HG03039 (cell line): Measurements from ENCODE around the gene ZNF516.

Experiments
- ATAC-seq: cut with Tn5 transposase; IDR thresholded peaks from one replicate; pipeline ENCODE4 v1.9.1; 2021; ENCODE audit warnings: mild to moderate bottlenecking, moderate library complexity; ENCODE audit not compliant: unreplicated experiment

Gene ZNF516

GRCh38 chr18:76386886-76387285 lies 108.2 kb downstream of the ZNF516 start:
- no peak for ATAC-seq

- no peak for ATAC-seq
Measured at GRCh38 chr18:76386071-76386470, 109.0 kb downstream of the ZNF516 start.

GRCh38 chr18:76385681-76385975 lies 109.4 kb downstream of the ZNF516 start:
- no peak for ATAC-seq

GRCh38 chr18:76384861-76385680 lies 110.0 kb downstream of the ZNF516 start:
- ATAC-seq = no peak

DNA sequence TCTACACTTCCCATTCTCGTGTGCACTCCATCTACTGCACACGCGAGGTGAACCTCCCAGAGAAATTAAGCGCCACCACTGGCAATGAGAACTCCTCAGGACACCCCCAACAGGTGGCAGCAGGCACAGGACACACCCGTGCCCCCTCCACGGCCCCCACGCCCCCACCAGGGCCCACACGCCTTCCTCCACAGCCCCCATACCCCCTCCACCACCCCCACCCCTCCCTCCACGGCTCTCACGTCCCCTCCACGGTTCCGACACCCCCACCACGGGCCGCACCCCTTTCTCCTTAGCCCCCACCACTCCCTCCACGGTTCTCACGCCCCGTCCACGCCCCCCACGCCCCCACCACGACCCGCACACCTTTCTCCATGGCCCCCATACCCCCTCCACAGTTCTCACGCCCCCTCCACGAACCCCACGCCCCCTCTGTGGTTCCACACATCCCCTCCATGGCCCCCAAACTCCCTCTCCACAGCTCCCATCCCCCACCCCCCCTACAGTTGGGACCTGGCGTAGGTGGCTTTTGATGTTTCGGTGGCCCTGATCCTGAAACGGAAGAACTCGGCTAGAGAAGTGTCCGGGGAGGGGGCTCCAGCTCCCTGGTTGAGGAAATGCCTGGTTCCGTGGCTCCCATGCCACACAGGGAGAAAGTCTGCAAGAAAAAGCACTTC lies 110.8 kb downstream of the ZNF516 start:
- ATAC-seq = no peak

DNA sequence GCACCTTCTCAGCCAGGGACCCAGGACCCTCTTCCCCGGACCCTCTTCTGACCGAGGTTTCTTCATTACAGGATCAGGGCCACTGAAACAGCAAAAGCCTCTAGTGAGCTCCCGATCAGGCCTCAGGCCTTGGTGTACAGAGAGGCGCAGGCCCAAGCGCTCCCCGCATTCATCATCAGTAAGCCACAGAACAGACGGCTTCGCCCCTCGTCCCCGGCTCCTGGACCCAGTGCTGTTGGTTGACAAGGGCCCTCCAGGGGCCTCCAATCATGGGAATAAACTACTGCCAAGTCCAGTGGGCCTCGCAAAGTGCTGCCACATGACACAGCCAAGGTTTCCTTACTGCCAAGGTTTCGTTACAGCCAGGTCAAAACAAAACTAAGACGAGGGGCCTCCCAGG lies 111.4 kb downstream of the ZNF516 start:
- no peak for ATAC-seq

DNA sequence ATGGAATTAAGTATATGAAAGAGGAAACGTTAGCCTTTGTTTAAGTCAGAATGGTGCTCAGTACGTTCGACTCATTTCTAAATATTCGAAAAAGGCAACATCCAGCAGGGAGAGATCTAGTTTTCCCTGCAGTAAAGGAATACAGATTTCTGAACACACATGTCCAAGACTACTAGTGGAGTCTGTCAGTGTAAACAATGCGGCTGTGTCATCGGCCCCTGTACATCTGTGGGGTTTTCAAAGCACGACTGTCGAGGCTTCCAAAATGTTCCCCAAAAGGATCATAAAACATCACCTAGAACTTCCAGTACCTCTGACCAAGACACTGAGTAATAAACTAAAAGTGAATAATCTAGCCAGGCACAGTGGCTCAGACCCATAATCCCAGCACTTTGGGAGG lies 112.8 kb downstream of the ZNF516 start:
- ATAC-seq = no peak

DNA sequence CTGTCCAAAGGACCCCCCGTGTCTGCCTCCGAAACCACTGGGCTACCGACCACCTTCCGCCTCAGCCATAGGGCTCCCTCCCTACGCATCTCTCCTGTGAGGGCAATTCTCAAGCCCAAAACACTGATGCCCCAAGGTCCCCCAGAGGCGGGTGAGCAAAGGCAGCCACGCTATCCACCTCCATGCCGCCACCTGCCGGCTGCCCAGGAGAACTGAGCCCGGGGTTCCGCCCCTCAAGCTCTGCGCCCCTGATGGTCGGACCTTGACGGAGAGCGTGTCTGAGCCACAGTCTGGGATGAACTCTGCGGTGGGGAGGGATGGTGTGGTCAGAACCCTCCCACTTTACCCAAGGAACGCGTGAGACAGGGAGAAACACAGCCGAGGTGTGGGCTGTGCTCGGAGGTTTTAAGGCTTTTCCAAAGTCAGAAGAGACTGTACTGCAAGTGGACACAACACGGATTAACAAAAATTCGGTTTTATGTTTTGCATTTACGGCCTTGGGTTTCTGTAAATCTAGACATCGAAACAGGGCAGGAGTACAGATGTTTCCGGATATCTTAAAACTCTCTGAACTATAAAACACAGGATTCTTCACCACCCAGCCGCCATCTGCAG lies 114.1 kb downstream of the ZNF516 start:
- no peak for ATAC-seq

DNA sequence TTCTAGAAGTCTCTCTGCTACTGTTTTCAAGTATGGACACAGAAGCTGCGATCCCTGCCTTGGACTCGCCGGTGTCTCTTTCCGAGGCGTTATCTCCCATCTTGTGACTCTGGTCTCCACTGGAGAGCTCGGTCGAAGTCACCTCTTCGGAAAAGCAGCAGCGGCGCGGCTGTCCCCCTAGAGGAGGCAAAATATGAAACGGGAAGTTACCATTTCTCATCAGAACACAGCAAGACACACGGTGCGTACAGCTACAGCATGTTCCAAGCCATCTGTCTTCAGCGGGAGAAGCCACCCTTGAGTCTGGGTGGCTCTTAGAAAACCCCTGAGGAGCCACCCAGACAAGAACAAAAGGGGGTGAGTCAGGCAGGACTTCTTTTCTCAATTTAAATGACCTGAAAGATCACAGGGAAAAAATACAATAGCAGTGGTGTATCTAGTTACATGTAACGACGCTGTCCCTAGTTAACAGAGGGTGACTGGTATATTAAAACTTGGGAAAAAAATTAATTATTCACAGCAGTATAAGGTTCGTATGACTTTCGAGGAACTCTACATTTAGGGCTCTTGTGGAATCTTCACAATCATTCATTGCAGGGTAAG lies 114.8 kb downstream of the ZNF516 start:
- no peak for ATAC-seq

- no peak for ATAC-seq
Measured at GRCh38 chr18:76379226-76380126, 115.6 kb downstream of the ZNF516 start.

DNA sequence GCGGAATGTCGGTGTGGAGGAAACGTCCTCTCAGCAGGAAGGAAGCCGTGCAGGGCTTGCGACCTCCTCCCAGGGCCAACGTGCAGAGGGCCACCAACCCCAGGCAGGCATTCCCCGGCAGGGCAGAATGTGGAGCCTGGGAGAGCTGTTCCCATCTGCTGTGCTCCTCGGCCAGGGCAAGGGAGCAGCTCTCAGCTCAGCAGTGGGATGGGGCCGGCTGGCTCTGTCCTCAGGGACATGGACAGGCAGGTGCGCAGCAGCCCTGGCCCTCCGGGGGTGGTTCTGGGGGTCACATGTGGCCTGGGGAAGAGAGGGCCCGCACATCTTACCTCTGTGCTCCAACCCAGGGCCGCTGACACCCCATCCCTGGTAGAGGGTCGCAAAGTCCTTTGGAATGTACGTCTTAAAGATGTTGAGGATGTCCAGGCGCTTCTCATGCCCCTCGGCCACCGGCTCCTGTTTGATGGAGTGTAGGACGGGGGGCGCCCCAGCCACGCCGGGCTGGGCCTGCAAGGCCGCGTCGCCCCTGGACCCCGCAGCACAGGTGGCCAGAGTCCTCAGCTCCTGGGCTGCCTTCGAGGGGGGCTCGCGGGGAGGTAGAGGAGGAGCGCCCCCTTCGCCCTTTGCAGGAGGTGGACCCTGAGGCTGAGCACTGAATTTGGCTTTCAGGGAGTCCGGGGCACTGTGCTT lies 116.4 kb downstream of the ZNF516 start:
- no peak for ATAC-seq

GRCh38 chr18:76377359-76377756 lies 117.7 kb downstream of the ZNF516 start:
- ATAC-seq = no peak

DNA sequence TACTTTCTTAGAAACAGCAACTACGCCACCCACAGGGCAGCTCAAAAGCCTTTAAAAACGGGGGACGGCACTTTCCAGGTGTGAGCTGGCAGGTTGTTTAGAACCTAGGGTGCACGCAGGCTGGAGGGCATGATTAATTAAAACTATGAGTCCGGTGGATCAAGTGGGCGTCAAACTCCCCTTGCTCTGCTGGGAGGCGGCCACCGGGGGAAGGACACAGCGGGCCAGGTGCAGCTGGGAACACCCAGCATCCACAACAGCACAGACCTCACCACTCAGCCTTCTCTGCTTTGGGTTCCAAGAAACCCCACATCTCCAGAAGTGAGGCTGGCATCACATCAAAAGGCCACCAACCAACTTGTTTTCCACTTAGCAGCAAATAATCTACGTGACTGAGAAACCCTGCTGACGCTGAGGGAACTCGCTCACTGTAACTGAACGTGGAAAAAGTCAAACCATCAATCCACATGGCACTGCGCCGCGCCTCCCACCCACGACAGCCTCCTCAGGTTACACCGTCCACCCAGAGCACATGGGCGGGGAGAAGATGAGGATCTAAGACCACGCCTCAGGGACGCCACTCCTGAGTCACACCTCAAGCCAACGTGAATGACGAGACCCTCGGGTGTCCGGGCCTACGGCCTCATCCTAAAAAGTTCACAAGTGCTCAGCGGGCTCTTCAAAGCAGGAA lies 118.2 kb downstream of the ZNF516 start:
- no peak for ATAC-seq

GRCh38 chr18:76376225-76376624 lies 118.8 kb downstream of the ZNF516 start:
- ATAC-seq = no peak

DNA sequence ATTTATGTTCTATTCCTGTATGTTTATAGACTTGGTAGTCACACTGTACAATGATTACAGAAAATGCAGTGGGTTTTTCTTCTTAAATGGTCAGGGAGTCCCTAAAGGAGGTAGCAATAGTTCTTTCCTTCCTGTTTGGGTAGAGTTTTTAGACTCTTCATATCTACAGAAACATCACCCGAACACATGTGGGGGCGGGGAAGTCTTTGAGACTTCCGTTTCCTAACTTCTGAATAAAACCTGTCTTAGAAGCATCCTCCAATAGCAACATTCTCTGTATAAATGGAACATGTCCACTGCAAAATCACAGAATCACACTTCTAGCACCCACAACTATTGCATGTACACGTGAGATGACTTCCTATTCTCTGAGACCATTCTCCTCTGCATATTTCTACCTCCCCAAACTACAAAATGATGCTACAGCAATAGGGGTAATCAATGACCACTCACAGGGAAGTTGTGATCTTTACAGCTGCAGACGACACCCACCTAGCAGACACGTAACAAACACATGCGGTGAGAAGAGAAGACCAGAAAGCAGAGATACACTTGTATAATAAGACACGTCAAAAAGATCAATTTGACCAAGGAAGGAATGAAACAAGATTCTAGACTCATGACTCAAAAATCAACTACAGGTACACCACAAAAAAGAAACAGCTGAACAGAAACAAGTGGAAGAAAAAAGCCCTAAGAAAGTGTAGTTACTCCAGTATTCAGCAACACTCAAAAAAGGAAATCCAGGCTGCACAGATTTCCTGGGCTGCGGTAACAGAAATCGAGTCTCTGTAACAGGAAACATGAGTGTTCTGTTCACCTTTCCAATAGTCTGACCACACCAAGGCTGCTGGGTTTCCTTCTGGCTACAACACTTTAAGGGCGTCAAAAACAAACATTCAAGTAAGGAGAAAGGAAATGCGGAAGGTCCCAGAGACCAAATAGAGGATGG lies 120.4 kb downstream of the ZNF516 start:
- peak; percentile 77 for ATAC-seq

GRCh38 chr18:76373297-76373696 lies 121.7 kb downstream of the ZNF516 start:
- ATAC-seq = no peak

- ATAC-seq = no peak
Measured at GRCh38 chr18:76371301-76372203, 123.5 kb downstream of the ZNF516 start.
